IMR-90 (cell line): ENCODE results near the gene UNKL. TPM values are rescaled to one million over a fixed set of nuclear protein-coding genes. Genes with fewer than 3 reads are reported as not detected.

Experiments used
- ATAC-seq: fragments of 200-7000 bp; cut with Tn5 transposase; 2 replicates; pipeline ENCODE4 v1.9.1; 2020; ENCODE audit warnings: low read depth, mild to moderate bottlenecking, moderate library complexity
- BruUV-seq: library from RNA; stranded (reverse); fragments of 400-500 nt; replicated peaks from 2 replicates; lab custom pipeline; 2021; lab: Mats Ljungman, UMichigan
- CTCF ChIA-PET: fragments of 300-600 bp; formaldehyde crosslinking; extraction: SDS; loops from one replicate; lab custom pipeline; 2021; ENCODE audit warnings: antibody characterized with exemption; lab: Yijun Ruan, JAX
- POLR2A ChIA-PET: fragments of 300-600 bp; sonication (Branson Sonifier 250); formaldehyde crosslinking; loops from one replicate; lab custom pipeline; 2022; ENCODE audit warnings: antibody characterized with exemption; ENCODE audit not compliant: unreplicated experiment; lab: Charles Lee
- DNase-seq: peaks from one replicate; pipeline ENCODE4 v3.0.0; 2013
- H2AFZ ChIP-seq: replicated peaks from 2 replicates; pipeline ENCODE3; 2013; ENCODE audit warnings: low read length, mild to moderate bottlenecking; ENCODE audit not compliant: poor library complexity
- H2AK5ac ChIP-seq: 2 replicates; pipeline ENCODE4 v1.6.1; 2013; ENCODE audit warnings: low read depth, low read length, inconsistent platforms
- H2AK9ac ChIP-seq: replicated peaks from 2 replicates; pipeline ENCODE3; 2013; ENCODE audit warnings: mild to moderate bottlenecking, low read depth, low read length, moderate library complexity; ENCODE audit not compliant: poor library complexity
- H2BK120ac ChIP-seq: 2 replicates; pipeline ENCODE4 v1.6.1; 2013; ENCODE audit warnings: low read depth, low read length, inconsistent platforms
- H2BK15ac ChIP-seq: 3 replicates; pipeline ENCODE4 v1.6.1; 2013; ENCODE audit warnings: low read depth, low read length, inconsistent platforms
- H2BK20ac ChIP-seq: 2 replicates; pipeline ENCODE4 v1.6.1; 2013; ENCODE audit warnings: low read depth, mild to moderate bottlenecking, inconsistent platforms, low read length, moderate library complexity
- H2BK5ac ChIP-seq: 2 replicates; pipeline ENCODE4 v1.6.1; 2013; ENCODE audit warnings: mild to moderate bottlenecking, low read depth, low read length, inconsistent platforms; ENCODE audit not compliant: poor library complexity, severe bottlenecking
- H3K14ac ChIP-seq: replicated peaks from 2 replicates; pipeline ENCODE4 v1.6.1; 2013; ENCODE audit warnings: low read depth, low read length, inconsistent platforms
- H3K18ac ChIP-seq: 2 replicates; pipeline ENCODE4 v1.6.1; 2013; ENCODE audit warnings: low read depth, low read length, control low read depth
- H3K23ac ChIP-seq: 2 replicates; pipeline ENCODE4 v1.6.1; 2013; ENCODE audit warnings: low read depth, low read length, inconsistent platforms
- H3K27ac ChIP-seq: 2 replicates; pipeline ENCODE4 v1.5.1; 2013; ENCODE audit warnings: mild to moderate bottlenecking, control low read depth, low read length; ENCODE audit not compliant: insufficient read depth
- H3K27me3 ChIP-seq: 2 replicates; pipeline ENCODE4 v1.6.1; 2013; ENCODE audit warnings: low read length; ENCODE audit not compliant: control insufficient read depth, insufficient read depth
- H3K36me3 ChIP-seq: 2 replicates; pipeline ENCODE4 v1.6.1; 2013; ENCODE audit warnings: low read length, mixed read lengths; ENCODE audit not compliant: control insufficient read depth, insufficient read depth
- H3K4ac ChIP-seq: 2 replicates; pipeline ENCODE4 v1.6.1; 2013; ENCODE audit warnings: low read depth, low read length, inconsistent platforms
- H3K4me1 ChIP-seq: 2 replicates; pipeline ENCODE4 v1.6.1; 2013; ENCODE audit warnings: low read length, mixed read lengths; ENCODE audit not compliant: control insufficient read depth, insufficient read depth
- H3K4me2 ChIP-seq: 2 replicates; pipeline ENCODE4 v1.6.1; 2013; ENCODE audit warnings: low read depth, mild to moderate bottlenecking, control low read depth, low read length, moderate library complexity
- H3K4me3 ChIP-seq: 2 replicates; pipeline ENCODE4 v1.5.1; 2013; ENCODE audit warnings: low read depth, mild to moderate bottlenecking, control low read depth, low read length, moderate library complexity; ENCODE audit not compliant: insufficient read depth
- H3K56ac ChIP-seq: 2 replicates; pipeline ENCODE4 v1.6.1; 2013; ENCODE audit warnings: low read length, inconsistent platforms; ENCODE audit not compliant: insufficient read depth; ENCODE audit errors: extremely low read depth
- H3K79me1 ChIP-seq, 2 experiments: 2 replicates each; pipeline ENCODE4 v1.6.1; 2013; ENCODE audit warnings: low read length in 2 of 2, inconsistent platforms in 1 of 2, low read depth in 1 of 2
- H3K9ac ChIP-seq: 2 replicates; pipeline ENCODE4 v1.6.1; 2013; ENCODE audit warnings: low read depth, low read length, control low read depth
- H3K9me1 ChIP-seq: 2 replicates; pipeline ENCODE4 v1.6.1; 2013; ENCODE audit warnings: low read length, inconsistent platforms; ENCODE audit not compliant: insufficient read depth
- H3K9me3 ChIP-seq: 2 replicates; pipeline ENCODE4 v1.6.1; 2013; ENCODE audit warnings: low read length; ENCODE audit not compliant: control insufficient read depth, insufficient read depth
- H4K20me1 ChIP-seq: 2 replicates; pipeline ENCODE4 v1.6.1; 2013; ENCODE audit warnings: low read length, inconsistent platforms; ENCODE audit not compliant: insufficient read depth
- H4K5ac ChIP-seq: 2 replicates; pipeline ENCODE4 v1.6.1; 2013; ENCODE audit warnings: mild to moderate bottlenecking, low read depth, low read length, control low read depth
- H4K8ac ChIP-seq, 2 experiments: 2 replicates each; pipeline ENCODE4 v1.6.1; 2013; ENCODE audit warnings: low read depth in 2 of 2, low read length in 2 of 2, control low read depth in 1 of 2, inconsistent platforms in 1 of 2
- H4K91ac ChIP-seq: 2 replicates; pipeline ENCODE4 v1.6.1; 2013; ENCODE audit warnings: low read depth, low read length, inconsistent platforms; ENCODE audit not compliant: insufficient read depth
- CHD1 ChIP-seq: IDR thresholded peaks from 2 replicates; pipeline ENCODE4 v1.6.1; 2012; ENCODE audit warnings: low read depth, low read length, improper control_type of control experiment
- RAD21 ChIP-seq: IDR thresholded peaks from 2 replicates; pipeline ENCODE4 v1.6.1; 2012; ENCODE audit warnings: low read length, improper control_type of control experiment
- RFX5 ChIP-seq: IDR thresholded peaks from 2 replicates; pipeline ENCODE4 v1.8.0; 2012; ENCODE audit warnings: low read depth, mild to moderate bottlenecking, low read length, moderate library complexity
- SMC3 ChIP-seq: fragments of 150-350 bp; IDR thresholded peaks from 2 replicates; pipeline ENCODE4 v1.6.1; 2016; ENCODE audit warnings: low read depth, mild to moderate bottlenecking, antibody characterized with exemption, low read length, moderate library complexity
- WGBS, 2 experiments: methylation state at CpG; one replicate each; pipeline versions ENCODE4 v1.1.5 to v1.1.7; 2013; ENCODE audit warnings: missing lambda C conversion rate in 2 of 2; ENCODE audit not compliant: insufficient read length in 1 of 2; ENCODE audit errors: extremely low coverage in 2 of 2; 5-methylcytosine and 5-hydroxymethylcytosine counted together
- dilution Hi-C: fragments of 300-500 bp; cut with HindIII; formaldehyde crosslinking; loops from one replicate; pipeline ENCODE4 v1.14.3; 2018; ENCODE audit warnings: low sequenced_read_pairs; ENCODE audit not compliant: unreplicated experiment
- in situ Hi-C: fragments of 300-500 bp; cut with MboI; formaldehyde crosslinking; loops from 3 replicates; pipeline ENCODE4 v1.14.3; 2019; ENCODE audit warnings: low sequenced_read_pairs, inconsistent platforms, mixed read lengths
- intact Hi-C: fragments of 100-400 bp; cut with micrococcal nuclease; formaldehyde crosslinking; loops from 2 replicates; pipeline ENCODE4 v1.10.0; 2022
- polyA plus RNA-seq, 3 experiments: library from polyadenylated mRNA; depleted of rRNA; stranded (reverse); fragments of >200 nt; gene quantifications; 2 replicates each; pipeline ENCODE4 v1.2.3, GENCODE V29; 2012; ENCODE audit warnings: low replicate concordance in 1 of 3
- total RNA-seq: library from RNA; depleted of rRNA; stranded (reverse); fragments of >200 nt; gene quantifications from 2 replicates; pipeline ENCODE4 v1.2.3, GENCODE V29; 2012
- TF ChIP-seq, protein P1 (sequence below): fragments of 150-350 bp; IDR thresholded peaks from 2 replicates; pipeline ENCODE4 v1.6.1; 2016; ENCODE audit warnings: low read depth, mild to moderate bottlenecking, low read length, moderate library complexity, borderline replicate concordance

Gene UNKL
- total and polyA plus RNA-seq, 2 of the 4 experiments (the other 2 are of a cell fraction), result 4.1 to 13.3 TPM

DNA sequence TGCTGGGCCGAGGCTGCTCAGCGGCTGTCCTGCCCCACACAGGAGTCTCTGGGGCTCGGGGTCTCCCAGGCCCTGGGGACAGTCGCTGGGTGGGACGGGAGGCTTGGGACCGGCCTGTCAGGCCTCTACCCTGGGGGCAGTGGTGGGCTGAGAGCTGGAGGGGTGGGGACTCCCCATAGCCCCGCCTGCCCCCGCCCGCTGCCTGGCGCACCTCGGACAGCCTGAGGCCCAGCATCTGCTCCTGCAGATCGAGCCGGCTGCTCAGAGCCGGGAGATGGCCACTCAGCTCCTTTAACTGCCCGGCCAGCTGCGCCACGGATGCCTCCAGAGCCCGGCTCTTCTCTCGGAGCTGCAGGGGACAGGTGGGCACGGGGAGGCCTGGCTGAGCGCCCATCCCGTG, 23.1 kb upstream of the UNKL start (continued):
- TF ChIP-seq, protein P1, sequence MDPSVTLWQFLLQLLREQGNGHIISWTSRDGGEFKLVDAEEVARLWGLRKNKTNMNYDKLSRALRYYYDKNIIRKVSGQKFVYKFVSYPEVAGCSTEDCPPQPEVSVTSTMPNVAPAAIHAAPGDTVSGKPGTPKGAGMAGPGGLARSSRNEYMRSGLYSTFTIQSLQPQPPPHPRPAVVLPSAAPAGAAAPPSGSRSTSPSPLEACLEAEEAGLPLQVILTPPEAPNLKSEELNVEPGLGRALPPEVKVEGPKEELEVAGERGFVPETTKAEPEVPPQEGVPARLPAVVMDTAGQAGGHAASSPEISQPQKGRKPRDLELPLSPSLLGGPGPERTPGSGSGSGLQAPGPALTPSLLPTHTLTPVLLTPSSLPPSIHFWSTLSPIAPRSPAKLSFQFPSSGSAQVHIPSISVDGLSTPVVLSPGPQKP, result no peak
- TF ChIP-seq RFX5 (no peak), RAD21 (no peak)

DNA sequence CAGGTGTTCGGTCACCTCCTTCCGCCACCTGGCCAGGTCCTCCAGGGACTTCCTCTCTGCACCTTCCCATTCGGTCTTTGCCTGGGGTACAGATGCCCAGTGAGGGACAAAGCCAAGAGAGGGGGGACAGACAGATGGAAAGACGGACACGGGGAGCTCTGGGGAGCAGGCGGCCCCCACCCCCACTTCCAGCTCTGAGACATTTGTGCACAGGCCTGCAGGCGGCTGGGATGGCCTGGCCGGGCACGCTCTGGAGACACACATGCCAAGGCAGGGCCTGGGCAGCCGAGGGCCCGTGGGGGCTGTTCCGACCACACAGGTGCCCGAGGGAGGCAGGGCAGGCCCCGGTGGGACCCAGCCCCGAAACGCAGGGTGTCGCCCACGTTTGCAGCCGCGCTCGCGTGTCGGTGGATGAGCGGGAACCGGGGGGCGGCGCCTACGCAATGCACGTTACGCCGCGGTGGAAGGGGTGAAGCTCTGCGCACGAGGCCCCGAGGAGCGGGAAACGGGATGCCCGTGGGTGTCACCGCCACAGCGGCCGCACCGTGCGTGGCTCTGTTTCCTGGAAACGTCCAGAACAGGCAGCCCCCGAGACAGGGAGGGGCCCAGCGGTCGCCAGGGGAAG, 22.3 kb upstream of the UNKL start:
- Histone ChIP-seq H2BK15ac (no peak overlapping the region), H2AFZ (peak overlapping the region; percentile 21), H2AK5ac (no peak overlapping the region), H3K18ac (no peak overlapping the region), H3K9me1 (no peaks in the 10 kb centered on the region), H2BK5ac (no peak overlapping the region), H2BK20ac (no peak overlapping the region), H3K27ac (no peak overlapping the region), H3K27me3 (peaks cover 6% of the 10 kb centered on the region; the same call in 1 of the 2 replicates), H4K8ac (no peak overlapping the region), H4K91ac (no peak overlapping the region), H3K14ac (no peak overlapping the region), H3K4me3 (no peak overlapping the region), H3K4ac (no peak overlapping the region), H3K4me2 (no peak overlapping the region), H3K79me1 (no peaks in the 10 kb centered on the region), H3K23ac (no peak overlapping the region), H3K56ac (no peak overlapping the region), H4K20me1 (no peaks in the 10 kb centered on the region), H2BK120ac (no peak overlapping the region), H4K5ac (no peak overlapping the region), H3K4me1 (no peaks in the 10 kb centered on the region), H2AK9ac (peak overlapping the region; percentile 82), H3K9ac (no peak overlapping the region), H3K36me3 (no peaks in the 10 kb centered on the region), H3K9me3 (no peaks in the 10 kb centered on the region)
- ChIA-PET CTCF (no interaction called here), POLR2A (no interaction called here)
- BruUV-seq, result no TSS peak
- ATAC-seq (no peak), DNase-seq (no peak)
- intact Hi-C loops (no loop called here), in situ Hi-C loops (no loop called here), dilution Hi-C loops (no loop called here)
- no peak for TF ChIP-seq SMC3
- TF ChIP-seq, protein P1, result no peak
- TF ChIP-seq CHD1, result no peak
- 84% methylated on average over 42 of the region's 47 CpGs; no CpG with 5 or more reads in 1 of the 2 experiments for WGBS, 2 experiments
